ENCODE results near the gene BAIAP3.

- TF ChIP-seq CTCF (IDR thresholded peaks at IDR 0.05; ENCODE audit: low read depth, low read length, poor library complexity, severe bottlenecking) (no peak), EZH2phosphoT487 (IDR thresholded peaks at IDR 0.05; ENCODE audit: borderline replicate concordance, low read length) (no peak)
Measured at GRCh38 chr16:1374418-1375297, 41.2 kb downstream of the BAIAP3 start.

Data from DOHH2 (cell line).